Tibial nerve (tissue), 4 donors: ENCODE measurements around the gene PTPN14.

ENCODE experiments used
- CTCF ChIP-seq, 5 experiments: fragments of 200-600 bp in 3 of 5; fragments of 450-650 bp in 2 of 5; sonication (generic) in 3 of 5; IDR thresholded peaks; one replicate each; pipeline ENCODE4 v1.5.1; 2016 to 2019; ENCODE audit warnings: antibody characterized with exemption in 5 of 5, mild to moderate bottlenecking in 3 of 5, moderate library complexity in 2 of 5
- EP300 ChIP-seq, 2 donors: sonication (generic); formaldehyde crosslinking; IDR thresholded peaks; one replicate each; pipeline ENCODE4 v1.6.1; 2017; ENCODE audit warnings: antibody characterized with exemption in 2 of 2, mild to moderate bottlenecking in 1 of 2

GRCh38 chr1:214510477-214510876 lies 40.9 kb downstream of the PTPN14 start:
- no peak for TF ChIP-seq CTCF (IDR thresholded peaks at IDR 0.05)
- no peak for TF ChIP-seq EP300 (IDR thresholded peaks at IDR 0.05)
